HEK293 (cell line): ENCODE results near the gene MFSD2A.

Source experiments
- CTCF ChIA-PET: fragments of 350-600 bp; formaldehyde crosslinking; extraction: SDS; loops from one replicate; lab custom pipeline; 2021; ENCODE audit warnings: antibody characterized with exemption; lab: Yijun Ruan, JAX
- POLR2A ChIA-PET: fragments of 300-600 bp; formaldehyde crosslinking; extraction: SDS; loops from one replicate; lab custom pipeline; 2020; ENCODE audit warnings: antibody characterized with exemption, inconsistent platforms; lab: Yijun Ruan, JAX
- H3K27ac ChIP-seq: fragments of 200-500 bp; sonication (Bioruptor generic); 2 replicates; pipeline ENCODE4 v1.5.1; 2014; ENCODE audit warnings: low read depth, low read length, control low read depth, inconsistent platforms; ENCODE audit errors: extremely low read depth
- H3K36me3 ChIP-seq, 2 experiments: fragments of 200-500 bp in 1 of 2; sonication (Bioruptor generic) in 1 of 2; 1 replicate in 1 of 2; 2 replicates in 1 of 2; pipeline ENCODE4 v1.5.1; 2014 to 2017; ENCODE audit warnings: inconsistent platforms in 2 of 2, low read length in 2 of 2; ENCODE audit not compliant: control insufficient read depth in 2 of 2, insufficient read depth in 1 of 2
- H3K4me1 ChIP-seq: fragments of 200-500 bp; sonication (Bioruptor generic); 2 replicates; pipeline ENCODE4 v1.5.1; 2014; ENCODE audit warnings: mild to moderate bottlenecking, low read length, inconsistent platforms; ENCODE audit not compliant: control insufficient read depth, insufficient read depth
- H3K4me3 ChIP-seq: 2 replicates; pipeline ENCODE4 v1.5.1; 2011; ENCODE audit warnings: low read depth, mild to moderate bottlenecking, control low read depth, low read length, moderate library complexity
- H3K9me3 ChIP-seq: fragments of 200-500 bp; sonication (Bioruptor generic); 2 replicates; pipeline ENCODE4 v1.5.1; 2014; ENCODE audit warnings: low read depth, low read length, inconsistent platforms; ENCODE audit not compliant: control insufficient read depth, insufficient read depth
- GLIS2 ChIP-seq: fragments of 450-650 bp; formaldehyde crosslinking; IDR thresholded peaks from 2 replicates; pipeline ENCODE4 v1.5.1; 2016; ENCODE audit warnings: missing biosample characterization, missing genetic modification characterization
- KLF8 ChIP-seq: fragments of 450-650 bp; formaldehyde crosslinking; IDR thresholded peaks from 2 replicates; pipeline ENCODE4 v1.5.1; 2016; ENCODE audit warnings: missing biosample characterization, missing genetic modification characterization
- KLF9 ChIP-seq: fragments of 450-650 bp; formaldehyde crosslinking; IDR thresholded peaks from 2 replicates; pipeline ENCODE4 v1.5.1; 2016; ENCODE audit warnings: missing biosample characterization, missing genetic modification characterization, low read depth
- ZBTB20 ChIP-seq: fragments of 450-650 bp; formaldehyde crosslinking; IDR thresholded peaks from 2 replicates; pipeline ENCODE4 v1.5.1; 2016; ENCODE audit warnings: missing biosample characterization, missing genetic modification characterization
- ZFP3 ChIP-seq: fragments of 450-650 bp; formaldehyde crosslinking; IDR thresholded peaks from 2 replicates; pipeline ENCODE4 v1.5.1; 2016; ENCODE audit warnings: low read depth, missing biosample characterization, missing genetic modification characterization
- ZNF138 ChIP-seq: fragments of 450-650 bp; formaldehyde crosslinking; IDR thresholded peaks from 2 replicates; pipeline ENCODE4 v1.5.1; 2016; ENCODE audit warnings: missing biosample characterization, missing genetic modification characterization, borderline replicate concordance
- ZNF175 ChIP-seq: fragments of 450-650 bp; formaldehyde crosslinking; IDR thresholded peaks from 2 replicates; pipeline ENCODE4 v1.5.1; 2016; ENCODE audit warnings: missing biosample characterization, missing genetic modification characterization
- ZNF223 ChIP-seq: fragments of 450-650 bp; formaldehyde crosslinking; IDR thresholded peaks from 2 replicates; pipeline ENCODE4 v1.5.1; 2016; ENCODE audit warnings: missing biosample characterization, missing genetic modification characterization
- ZNF24 ChIP-seq: fragments of 450-650 bp; formaldehyde crosslinking; IDR thresholded peaks from 2 replicates; pipeline ENCODE4 v1.5.1; 2016; ENCODE audit warnings: missing biosample characterization, missing genetic modification characterization
- ZNF544 ChIP-seq: fragments of 450-650 bp; formaldehyde crosslinking; IDR thresholded peaks from 2 replicates; pipeline ENCODE4 v1.5.0; 2017; ENCODE audit warnings: missing biosample characterization, missing genetic modification characterization
- ZNF660 ChIP-seq: fragments of 450-650 bp; IDR thresholded peaks from 2 replicates; pipeline ENCODE4 v1.5.1; 2018; ENCODE audit warnings: missing biosample characterization, mild to moderate bottlenecking, missing genetic modification characterization
- ZNF776 ChIP-seq: fragments of 450-650 bp; formaldehyde crosslinking; IDR thresholded peaks from 2 replicates; pipeline ENCODE4 v1.5.0; 2017; ENCODE audit warnings: missing biosample characterization, missing genetic modification characterization, borderline replicate concordance
- TF ChIP-seq, protein P1 (sequence below): fragments of 450-650 bp; formaldehyde crosslinking; IDR thresholded peaks from 2 replicates; pipeline ENCODE4 v1.5.1; 2016; ENCODE audit warnings: missing biosample characterization, missing genetic modification characterization, borderline replicate concordance
- TF ChIP-seq, protein P2 (sequence below): fragments of 450-650 bp; formaldehyde crosslinking; IDR thresholded peaks from 2 replicates; pipeline ENCODE4 v1.5.1; 2016; ENCODE audit warnings: missing biosample characterization, missing genetic modification characterization
- TF ChIP-seq, protein P3 (sequence below): fragments of 450-650 bp; formaldehyde crosslinking; IDR thresholded peaks from 2 replicates; pipeline ENCODE4 v1.5.1; 2017; ENCODE audit warnings: missing biosample characterization, missing genetic modification characterization
- TF ChIP-seq, protein P4 (sequence below): fragments of 450-650 bp; formaldehyde crosslinking; IDR thresholded peaks from 2 replicates; pipeline ENCODE4 v1.5.1; 2017; ENCODE audit warnings: missing biosample characterization, mild to moderate bottlenecking, missing genetic modification characterization, moderate library complexity
- TF ChIP-seq, protein P5 (sequence below): fragments of 450-650 bp; formaldehyde crosslinking; IDR thresholded peaks from 2 replicates; pipeline ENCODE4 v1.5.1; 2016; ENCODE audit warnings: missing biosample characterization, missing genetic modification characterization
- TF ChIP-seq, protein P6 (sequence below): fragments of 450-650 bp; formaldehyde crosslinking; IDR thresholded peaks from 2 replicates; pipeline ENCODE4 v1.5.1; 2016; ENCODE audit warnings: missing biosample characterization, missing genetic modification characterization
- TF ChIP-seq, protein P7 (sequence below): fragments of 450-650 bp; formaldehyde crosslinking; IDR thresholded peaks from 2 replicates; pipeline ENCODE4 v1.5.1; 2016; ENCODE audit warnings: missing biosample characterization, missing genetic modification characterization

MFSD2A gene

DNA sequence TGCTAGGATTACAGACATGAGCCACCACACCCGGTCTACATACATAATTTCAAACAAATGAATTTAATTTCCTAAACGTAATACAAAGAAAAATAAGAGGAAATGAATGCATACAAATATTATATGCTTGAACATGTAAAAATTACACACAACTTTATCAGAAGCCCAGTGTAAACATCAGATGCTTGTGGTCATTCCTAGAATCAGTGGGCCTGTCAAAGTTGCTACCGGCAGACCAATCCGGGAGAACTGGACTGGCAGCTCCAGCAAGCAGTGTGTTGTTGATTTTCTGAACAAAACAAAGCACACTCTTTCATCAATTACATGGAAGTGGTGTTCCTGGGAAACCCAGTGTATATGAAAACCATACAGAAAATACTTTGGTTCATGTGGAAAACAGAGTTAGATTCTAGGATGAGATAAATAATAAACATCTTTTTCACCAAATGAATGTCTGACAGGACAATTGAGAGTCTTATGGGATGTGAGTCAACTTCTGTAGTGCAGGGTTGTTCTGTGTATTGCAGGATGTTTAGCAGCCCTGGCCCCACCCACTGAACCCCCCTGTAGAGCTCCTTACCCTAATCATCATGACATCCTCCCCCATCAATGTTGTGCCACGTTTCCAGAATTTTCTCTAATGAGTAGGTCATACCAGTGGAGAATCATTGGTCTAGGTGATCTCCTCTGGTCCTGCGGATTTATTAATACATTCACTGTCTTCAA, 33.8 kb downstream of the MFSD2A start:
- ChIA-PET CTCF (interaction anchor here (0.6 to 1.5 kb wide), 2 partner anchors 14 to 44 kb away, joined by 5 read pairs; no protein-coding TSS in a partner anchor), POLR2A (no interaction called here)
- Histone ChIP-seq H3K27ac (no peak overlapping the region), H3K36me3 (no peaks in the 10 kb centered on the region), H3K4me3 (no peak overlapping the region), H3K9me3 (no peaks in the 10 kb centered on the region), H3K4me1 (no peaks in the 10 kb centered on the region)
- TF ChIP-seq, protein P1, sequence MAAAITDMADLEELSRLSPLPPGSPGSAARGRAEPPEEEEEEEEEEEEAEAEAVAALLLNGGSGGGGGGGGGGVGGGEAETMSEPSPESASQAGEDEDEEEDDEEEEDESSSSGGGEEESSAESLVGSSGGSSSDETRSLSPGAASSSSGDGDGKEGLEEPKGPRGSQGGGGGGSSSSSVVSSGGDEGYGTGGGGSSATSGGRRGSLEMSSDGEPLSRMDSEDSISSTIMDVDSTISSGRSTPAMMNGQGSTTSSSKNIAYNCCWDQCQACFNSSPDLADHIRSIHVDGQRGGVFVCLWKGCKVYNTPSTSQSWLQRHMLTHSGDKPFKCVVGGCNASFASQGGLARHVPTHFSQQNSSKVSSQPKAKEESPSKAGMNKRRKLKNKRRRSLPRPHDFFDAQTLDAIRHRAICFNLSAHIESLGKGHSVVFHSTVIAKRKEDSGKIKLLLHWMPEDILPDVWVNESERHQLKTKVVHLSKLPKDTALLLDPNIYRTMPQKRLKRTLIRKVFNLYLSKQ = no peak
- no peak for TF ChIP-seq ZNF776 (tag by site-specific recombination)
- no peak for TF ChIP-seq ZNF24 (tag by site-specific recombination)
- no peak for TF ChIP-seq ZNF660 (tag by site-specific recombination)
- no peak for TF ChIP-seq KLF9
- TF ChIP-seq, protein P2, sequence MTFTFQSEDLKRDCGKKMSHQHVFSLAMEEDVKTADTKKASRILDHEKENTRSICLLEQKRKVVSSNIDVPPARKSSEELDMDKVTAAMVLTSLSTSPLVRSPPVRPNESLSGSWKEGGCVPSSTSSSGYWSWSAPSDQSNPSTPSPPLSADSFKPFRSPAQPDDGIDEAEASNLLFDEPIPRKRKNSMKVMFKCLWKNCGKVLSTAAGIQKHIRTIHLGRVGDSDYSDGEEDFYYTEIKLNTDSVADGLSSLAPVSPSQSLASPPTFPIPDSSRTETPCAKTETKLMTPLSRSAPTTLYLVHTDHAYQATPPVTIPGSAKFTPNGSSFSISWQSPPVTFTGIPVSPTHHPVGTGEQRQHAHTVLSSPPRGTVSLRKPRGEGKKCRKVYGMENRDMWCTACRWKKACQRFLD (tag by site-specific recombination) = no peak
- TF ChIP-seq, protein P3, sequence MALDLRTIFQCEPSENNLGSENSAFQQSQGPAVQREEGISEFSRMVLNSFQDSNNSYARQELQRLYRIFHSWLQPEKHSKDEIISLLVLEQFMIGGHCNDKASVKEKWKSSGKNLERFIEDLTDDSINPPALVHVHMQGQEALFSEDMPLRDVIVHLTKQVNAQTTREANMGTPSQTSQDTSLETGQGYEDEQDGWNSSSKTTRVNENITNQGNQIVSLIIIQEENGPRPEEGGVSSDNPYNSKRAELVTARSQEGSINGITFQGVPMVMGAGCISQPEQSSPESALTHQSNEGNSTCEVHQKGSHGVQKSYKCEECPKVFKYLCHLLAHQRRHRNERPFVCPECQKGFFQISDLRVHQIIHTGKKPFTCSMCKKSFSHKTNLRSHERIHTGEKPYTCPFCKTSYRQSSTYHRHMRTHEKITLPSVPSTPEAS (tag by site-specific recombination) = no peak
- no peak for TF ChIP-seq ZNF544
- TF ChIP-seq ZNF138 = no peak
- TF ChIP-seq KLF8 (tag by site-specific recombination) = no peak
- no peak for TF ChIP-seq GLIS2
- no peak for TF ChIP-seq ZNF223

DNA sequence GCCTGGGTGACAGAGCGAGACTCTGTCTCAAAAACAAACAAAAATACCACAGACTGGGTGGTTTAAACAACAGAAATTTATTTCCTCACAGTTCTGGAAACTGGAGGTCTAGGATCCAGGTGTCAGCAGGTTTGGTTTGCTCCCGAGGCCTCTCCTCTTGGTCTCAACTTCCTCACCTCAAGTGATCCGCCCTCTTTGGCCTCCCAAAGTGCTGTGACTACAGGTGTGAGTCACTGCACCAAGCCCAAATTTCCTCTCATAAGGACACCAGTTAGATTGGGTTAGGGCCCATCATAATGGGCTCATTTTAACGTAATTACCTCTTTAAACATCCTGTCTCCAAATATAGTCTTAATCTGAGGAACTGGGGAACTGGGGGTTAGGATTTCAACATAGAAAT, 35.5 kb downstream of the MFSD2A start:
- TF ChIP-seq, protein P4, sequence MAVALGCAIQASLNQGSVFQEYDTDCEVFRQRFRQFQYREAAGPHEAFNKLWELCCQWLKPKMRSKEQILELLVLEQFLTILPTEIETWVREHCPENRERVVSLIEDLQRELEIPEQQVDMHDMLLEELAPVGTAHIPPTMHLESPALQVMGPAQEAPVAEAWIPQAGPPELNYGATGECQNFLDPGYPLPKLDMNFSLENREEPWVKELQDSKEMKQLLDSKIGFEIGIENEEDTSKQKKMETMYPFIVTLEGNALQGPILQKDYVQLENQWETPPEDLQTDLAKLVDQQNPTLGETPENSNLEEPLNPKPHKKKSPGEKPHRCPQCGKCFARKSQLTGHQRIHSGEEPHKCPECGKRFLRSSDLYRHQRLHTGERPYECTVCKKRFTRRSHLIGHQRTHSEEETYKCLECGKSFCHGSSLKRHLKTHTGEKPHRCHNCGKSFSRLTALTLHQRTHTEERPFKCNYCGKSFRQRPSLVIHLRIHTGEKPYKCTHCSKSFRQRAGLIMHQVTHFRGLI (tag by site-specific recombination) = no peak
- TF ChIP-seq, protein P5, sequence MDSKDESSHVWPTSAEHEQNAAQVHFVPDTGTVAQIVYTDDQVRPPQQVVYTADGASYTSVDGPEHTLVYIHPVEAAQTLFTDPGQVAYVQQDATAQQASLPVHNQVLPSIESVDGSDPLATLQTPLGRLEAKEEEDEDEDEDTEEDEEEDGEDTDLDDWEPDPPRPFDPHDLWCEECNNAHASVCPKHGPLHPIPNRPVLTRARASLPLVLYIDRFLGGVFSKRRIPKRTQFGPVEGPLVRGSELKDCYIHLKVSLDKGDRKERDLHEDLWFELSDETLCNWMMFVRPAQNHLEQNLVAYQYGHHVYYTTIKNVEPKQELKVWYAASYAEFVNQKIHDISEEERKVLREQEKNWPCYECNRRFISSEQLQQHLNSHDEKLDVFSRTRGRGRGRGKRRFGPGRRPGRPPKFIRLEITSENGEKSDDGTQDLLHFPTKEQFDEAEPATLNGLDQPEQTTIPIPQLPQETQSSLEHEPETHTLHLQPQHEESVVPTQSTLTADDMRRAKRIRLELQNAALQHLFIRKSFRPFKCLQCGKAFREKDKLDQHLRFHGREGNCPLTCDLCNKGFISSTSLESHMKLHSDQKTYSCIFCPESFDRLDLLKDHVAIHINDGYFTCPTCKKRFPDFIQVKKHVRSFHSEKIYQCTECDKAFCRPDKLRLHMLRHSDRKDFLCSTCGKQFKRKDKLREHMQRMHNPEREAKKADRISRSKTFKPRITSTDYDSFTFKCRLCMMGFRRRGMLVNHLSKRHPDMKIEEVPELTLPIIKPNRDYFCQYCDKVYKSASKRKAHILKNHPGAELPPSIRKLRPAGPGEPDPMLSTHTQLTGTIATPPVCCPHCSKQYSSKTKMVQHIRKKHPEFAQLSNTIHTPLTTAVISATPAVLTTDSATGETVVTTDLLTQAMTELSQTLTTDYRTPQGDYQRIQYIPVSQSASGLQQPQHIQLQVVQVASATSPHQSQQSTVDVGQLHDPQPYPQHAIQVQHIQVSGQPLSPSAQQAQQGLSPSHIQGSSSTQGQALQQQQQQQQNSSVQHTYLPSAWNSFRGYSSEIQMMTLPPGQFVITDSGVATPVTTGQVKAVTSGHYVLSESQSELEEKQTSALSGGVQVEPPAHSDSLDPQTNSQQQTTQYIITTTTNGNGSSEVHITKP (tag by site-specific recombination) = 0 out of 2 replicates have a peak, but pooled peaks have one; percentile 31
- TF ChIP-seq, protein P6, sequence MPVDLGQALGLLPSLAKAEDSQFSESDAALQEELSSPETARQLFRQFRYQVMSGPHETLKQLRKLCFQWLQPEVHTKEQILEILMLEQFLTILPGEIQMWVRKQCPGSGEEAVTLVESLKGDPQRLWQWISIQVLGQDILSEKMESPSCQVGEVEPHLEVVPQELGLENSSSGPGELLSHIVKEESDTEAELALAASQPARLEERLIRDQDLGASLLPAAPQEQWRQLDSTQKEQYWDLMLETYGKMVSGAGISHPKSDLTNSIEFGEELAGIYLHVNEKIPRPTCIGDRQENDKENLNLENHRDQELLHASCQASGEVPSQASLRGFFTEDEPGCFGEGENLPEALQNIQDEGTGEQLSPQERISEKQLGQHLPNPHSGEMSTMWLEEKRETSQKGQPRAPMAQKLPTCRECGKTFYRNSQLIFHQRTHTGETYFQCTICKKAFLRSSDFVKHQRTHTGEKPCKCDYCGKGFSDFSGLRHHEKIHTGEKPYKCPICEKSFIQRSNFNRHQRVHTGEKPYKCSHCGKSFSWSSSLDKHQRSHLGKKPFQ = no peak
- no peak for TF ChIP-seq ZFP3 (tag by site-specific recombination)
- TF ChIP-seq, protein P7, sequence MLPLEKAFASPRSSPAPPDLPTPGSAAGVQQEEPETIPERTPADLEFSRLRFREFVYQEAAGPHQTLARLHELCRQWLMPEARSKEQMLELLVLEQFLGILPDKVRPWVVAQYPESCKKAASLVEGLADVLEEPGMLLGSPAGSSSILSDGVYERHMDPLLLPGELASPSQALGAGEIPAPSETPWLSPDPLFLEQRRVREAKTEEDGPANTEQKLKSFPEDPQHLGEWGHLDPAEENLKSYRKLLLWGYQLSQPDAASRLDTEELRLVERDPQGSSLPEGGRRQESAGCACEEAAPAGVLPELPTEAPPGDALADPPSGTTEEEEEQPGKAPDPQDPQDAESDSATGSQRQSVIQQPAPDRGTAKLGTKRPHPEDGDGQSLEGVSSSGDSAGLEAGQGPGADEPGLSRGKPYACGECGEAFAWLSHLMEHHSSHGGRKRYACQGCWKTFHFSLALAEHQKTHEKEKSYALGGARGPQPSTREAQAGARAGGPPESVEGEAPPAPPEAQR (tag by site-specific recombination) = no peak
- no peak for TF ChIP-seq ZBTB20 (tag by site-specific recombination)
- TF ChIP-seq ZNF175 (tag by site-specific recombination) = no peak
- POLR2A ChIA-PET = no interaction called here
- Histone ChIP-seq H3K9me3 (no peaks in the 10 kb centered on the region), H3K4me1 (no peaks in the 10 kb centered on the region), H3K27ac (no peak overlapping the region), H3K36me3 (no peaks in the 10 kb centered on the region), H3K4me3 (no peak overlapping the region)
- CTCF ChIA-PET = interaction anchor here (0.8 to 1.5 kb wide), 2 partner anchors 42 to 71 kb away, joined by 3 to 5 read pairs; no protein-coding TSS in a partner anchor
